Measurements from ENCODE around the gene SH3GL1.

The SH3GL1 gene

GRCh38 chr19:4391306-4391693, 9.0 kb downstream of the SH3GL1 start:
- Histone ChIP-seq H4K20me1 (ENCODE audit: insufficient read depth, low read length) (peaks cover 22% of the 10 kb centered on the region), H3K4me2 (ENCODE audit: low read depth, low read length) (no peak overlapping the region), H3K27ac (ENCODE audit: low read length) (no peak overlapping the region), H3F3A (ENCODE audit: insufficient read depth, low read length) (no peaks in the 10 kb centered on the region), H3K9me3 (replicated peaks; ENCODE audit: insufficient read depth, low read length) (no peaks in the 10 kb centered on the region), H3K4me1 (ENCODE audit: low read length) (peaks cover 12% of the 10 kb centered on the region), H2AFZ (ENCODE audit: low read length) (no peak overlapping the region), H3K4me3 (ENCODE audit: low read length) (no peak overlapping the region), H3K27me3 (replicated peaks; ENCODE audit: insufficient read depth, low read length) (no peaks in the 10 kb centered on the region), H3K36me3 (replicated peaks; ENCODE audit: insufficient read depth, low read length) (no peaks in the 10 kb centered on the region), H3K79me2 (ENCODE audit: low read length) (peaks cover 97% of the 10 kb centered on the region), H3K9me2 (replicated peaks; ENCODE audit: insufficient read depth, low read length) (no peaks in the 10 kb centered on the region), H3K9ac (ENCODE audit: low read length) (no peak overlapping the region)
- no peak for DNase-seq
- TF ChIP-seq EZH2phosphoT487 (IDR thresholded peaks at IDR 0.05; ENCODE audit: low read length) (no peak), EZH2 (optimal IDR thresholded peaks at IDR 0.05; ENCODE audit: low read depth, low read length) (no peak), CTCF (IDR thresholded peaks at IDR 0.05; ENCODE audit: low read length) (no peak)

- Histone ChIP-seq H3F3A (ENCODE audit: insufficient read depth, low read length) (no peaks in the 10 kb centered on the region), H3K4me3 (ENCODE audit: low read length) (no peak overlapping the region), H3K36me3 (replicated peaks; ENCODE audit: insufficient read depth, low read length) (no peaks in the 10 kb centered on the region), H3K4me1 (ENCODE audit: low read length) (peaks cover 12% of the 10 kb centered on the region), H3K27ac (ENCODE audit: low read length) (no peak overlapping the region), H3K27me3 (replicated peaks; ENCODE audit: insufficient read depth, low read length) (no peaks in the 10 kb centered on the region), H3K9me2 (replicated peaks; ENCODE audit: insufficient read depth, low read length) (no peaks in the 10 kb centered on the region), H3K9ac (ENCODE audit: low read length) (no peak overlapping the region), H2AFZ (ENCODE audit: low read length) (no peak overlapping the region), H4K20me1 (ENCODE audit: insufficient read depth, low read length) (peaks cover 22% of the 10 kb centered on the region), H3K79me2 (ENCODE audit: low read length) (peaks cover 97% of the 10 kb centered on the region), H3K9me3 (replicated peaks; ENCODE audit: insufficient read depth, low read length) (no peaks in the 10 kb centered on the region), H3K4me2 (ENCODE audit: low read depth, low read length) (no peak overlapping the region)
- TF ChIP-seq EZH2 (optimal IDR thresholded peaks at IDR 0.05; ENCODE audit: low read depth, low read length) (no peak), EZH2phosphoT487 (IDR thresholded peaks at IDR 0.05; ENCODE audit: low read length) (no peak), CTCF (IDR thresholded peaks at IDR 0.05; ENCODE audit: low read length) (no peak)
- DNase-seq = no peak
Observed at GRCh38 chr19:4390567-4391305, 9.6 kb downstream of the SH3GL1 start.

- Histone ChIP-seq H2AFZ (ENCODE audit: low read length) (no peak overlapping the region), H3K27me3 (replicated peaks; ENCODE audit: insufficient read depth, low read length) (no peaks in the 10 kb centered on the region), H3K4me2 (ENCODE audit: low read depth, low read length) (no peak overlapping the region), H3K9me2 (replicated peaks; ENCODE audit: insufficient read depth, low read length) (no peaks in the 10 kb centered on the region), H3K27ac (ENCODE audit: low read length) (no peak overlapping the region), H3K9me3 (replicated peaks; ENCODE audit: insufficient read depth, low read length) (no peaks in the 10 kb centered on the region), H3K36me3 (replicated peaks; ENCODE audit: insufficient read depth, low read length) (no peaks in the 10 kb centered on the region), H4K20me1 (ENCODE audit: insufficient read depth, low read length) (peaks cover 25% of the 10 kb centered on the region), H3F3A (ENCODE audit: insufficient read depth, low read length) (no peaks in the 10 kb centered on the region), H3K4me3 (ENCODE audit: low read length) (no peak overlapping the region), H3K79me2 (ENCODE audit: low read length) (peaks cover 98% of the 10 kb centered on the region), H3K9ac (ENCODE audit: low read length) (no peak overlapping the region), H3K4me1 (ENCODE audit: low read length) (peaks cover 12% of the 10 kb centered on the region)
- no peak for TF ChIP-seq EZH2 (optimal IDR thresholded peaks at IDR 0.05; ENCODE audit: low read depth, low read length)
- no peak for TF ChIP-seq CTCF (IDR thresholded peaks at IDR 0.05; ENCODE audit: low read length)
- no peak for TF ChIP-seq EZH2phosphoT487 (IDR thresholded peaks at IDR 0.05; ENCODE audit: low read length)
- no peak for DNase-seq
Observed at GRCh38 chr19:4390017-4390566, 10.3 kb downstream of the SH3GL1 start.
